ENCODE data around the gene ZNF778. TPM values are rescaled to one million over a fixed set of nuclear protein-coding genes. Genes with fewer than 3 reads are reported as not detected.

The ZNF778 gene
- polyA plus RNA-seq, 3 donors: 5.9 to 8.0 (median 7.5) TPM

GRCh38 chr16:89275284-89275584, 57.7 kb downstream of the ZNF778 start:
- DNase-seq: no peak

- no peak for DNase-seq
These were observed 58.6 kb downstream of the ZNF778 start for GRCh38 chr16:89275837-89276720.

GRCh38 chr16:89277049-89277448, 59.5 kb downstream of the ZNF778 start:
- no peak for DNase-seq

GRCh38 chr16:89277641-89278341, 60.3 kb downstream of the ZNF778 start:
- DNase-seq: no peak

GRCh38 chr16:89278441-89279240, 61.1 kb downstream of the ZNF778 start:
- DNase-seq: no peak

GRCh38 chr16:89279666-89280481, 62.4 kb downstream of the ZNF778 start:
- DNase-seq: no peak

- no peak for DNase-seq
These were observed 63.2 kb downstream of the ZNF778 start for GRCh38 chr16:89280546-89281188.

- DNase-seq: no peak
These were observed 63.7 kb downstream of the ZNF778 start for GRCh38 chr16:89281189-89281577.

GRCh38 chr16:89281829-89282228, 64.3 kb downstream of the ZNF778 start:
- DNase-seq: no peak

- no peak for DNase-seq
These were observed 65.0 kb downstream of the ZNF778 start for GRCh38 chr16:89282523-89282922.

GRCh38 chr16:89283449-89283848, 65.9 kb downstream of the ZNF778 start:
- DNase-seq: no peak

- no peak for DNase-seq
These were observed 67.9 kb downstream of the ZNF778 start for GRCh38 chr16:89285381-89285780.

GRCh38 chr16:89286096-89286495, 68.6 kb downstream of the ZNF778 start:
- DNase-seq: no peak

Other genes starting within 250 kb of the ZNF778 start
- gene CBFA2T3, start 240.5 kb upstream of the ZNF778 start, polyA plus RNA-seq (ENCODE audit: insufficient read length in 3 of 3): 1 to 10 TPM; 3.1 to 3.6 (median 3.5) TPM
- 10 to 100 TPM; 28.5 to 43.3 (median 37.1) TPM for gene ACSF3, start 123.9 kb upstream of the ZNF778 start, polyA plus RNA-seq (ENCODE audit: insufficient read length in 3 of 3)
- gene CDH15, start 46.0 kb upstream of the ZNF778 start, polyA plus RNA-seq (ENCODE audit: insufficient read length in 3 of 3): 1 to 10 TPM; 1.7 to 2.5 (median 2.3) TPM
- gene SLC22A31, start 17.2 kb upstream of the ZNF778 start, polyA plus RNA-seq (ENCODE audit: insufficient read length in 3 of 3): 1 to 10 TPM in 1 of 3 donors, under 1 TPM in 2; 0.46 to 1.1 (median 0.63) TPM